NCI-H748 (cell line): ENCODE data around the gene ANXA5.

ENCODE experiments used
- DNase-seq: peaks from one replicate; lab custom pipeline; 2025; ENCODE audit not compliant: unreplicated experiment; lab: John Stamatoyannopoulos, UW

ANXA5 gene

DNA sequence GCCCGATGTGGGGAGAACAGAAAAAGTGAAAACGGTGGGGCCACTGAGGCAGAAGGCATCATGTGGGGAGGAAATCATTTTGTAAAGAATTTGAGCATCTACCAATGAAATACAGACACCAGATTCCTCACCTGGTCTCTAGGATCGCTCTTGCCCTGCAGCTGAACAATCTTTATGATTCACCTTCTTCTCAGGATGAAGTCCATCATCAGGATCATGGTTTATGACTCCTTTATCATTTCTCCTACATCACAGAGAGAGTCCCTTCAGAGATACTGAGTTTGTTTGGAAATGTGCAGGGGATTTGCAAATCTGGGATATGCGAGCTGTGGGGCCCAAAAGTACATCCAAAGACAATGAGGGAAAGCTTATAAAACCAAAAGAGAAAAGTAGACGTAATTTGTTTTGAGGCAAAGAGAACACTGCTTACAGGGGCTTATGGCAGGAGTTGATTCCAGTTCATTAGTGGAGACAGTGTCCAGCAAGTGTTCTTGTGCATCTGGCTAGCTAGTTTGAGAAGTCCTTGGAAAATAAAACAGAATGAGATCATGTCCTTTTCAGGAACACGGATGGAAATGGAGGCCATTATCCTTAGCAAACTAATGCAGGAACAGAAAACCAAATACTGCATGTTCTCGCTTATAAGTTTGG lies 15.3 kb upstream of the ANXA5 start:
- no peak for DNase-seq

DNA sequence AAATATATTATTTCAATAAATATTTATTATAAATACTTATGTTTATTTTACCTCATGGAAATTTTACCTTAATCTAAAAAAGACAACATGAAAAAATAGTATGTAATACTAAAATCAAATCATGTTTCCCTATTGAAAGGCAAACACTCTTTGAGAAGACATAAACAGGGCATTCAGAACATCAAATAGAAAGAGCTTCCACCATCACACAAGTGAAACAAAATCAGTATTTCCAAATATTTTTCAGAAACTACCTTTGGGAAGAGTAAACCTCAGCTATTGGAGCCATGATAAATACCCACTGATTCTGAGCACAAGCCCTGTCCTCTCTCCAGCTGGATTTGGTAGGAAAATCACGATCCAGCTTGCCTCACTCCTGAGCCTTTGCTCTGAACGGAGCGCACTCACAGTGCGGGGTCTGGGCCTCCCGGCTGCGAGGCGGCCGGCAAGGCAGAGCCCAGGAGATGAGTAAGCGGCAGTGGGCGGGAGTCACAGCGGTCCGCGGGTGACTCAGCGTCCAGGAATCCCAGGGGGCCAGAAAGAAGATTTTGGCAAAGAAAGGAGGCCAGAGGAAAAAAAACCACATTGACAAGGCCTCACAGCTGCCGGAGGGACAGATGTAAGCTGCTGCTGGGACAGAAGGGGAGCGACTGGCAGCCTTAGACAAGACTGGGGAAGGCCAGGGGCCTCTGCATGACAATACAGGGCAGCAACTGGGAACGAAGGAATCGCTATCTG lies 14.7 kb upstream of the ANXA5 start:
- DNase-seq, result peak; percentile 36

DNA sequence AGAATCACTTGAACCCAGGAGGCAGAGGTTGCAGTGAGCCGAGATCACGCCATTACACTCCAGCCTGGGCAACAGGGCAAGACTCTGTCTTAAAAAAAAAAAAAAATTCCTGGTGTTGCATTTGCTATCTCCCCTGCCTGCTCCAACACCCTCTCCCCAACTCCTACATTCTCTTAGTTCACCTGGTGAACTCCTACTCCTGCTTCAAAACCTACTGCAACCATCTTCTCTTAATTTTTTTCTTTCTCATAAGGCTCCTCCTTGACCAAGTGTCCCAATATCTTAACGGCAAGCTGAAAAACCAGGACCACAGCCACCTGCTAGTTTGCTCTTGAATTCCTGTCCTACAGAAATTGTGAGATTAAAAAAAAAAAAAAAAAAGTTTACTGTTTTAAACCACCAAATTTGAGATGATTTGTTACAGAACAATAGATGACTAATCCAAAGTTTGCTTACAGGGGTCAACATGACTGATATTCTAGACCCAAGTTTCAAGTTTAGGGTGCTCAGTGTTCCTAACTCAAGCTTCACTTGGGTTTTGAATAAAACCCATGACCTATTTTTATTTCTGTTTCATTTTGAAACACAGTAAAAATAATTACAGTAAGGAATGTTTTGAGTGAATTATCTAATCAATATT lies 13.1 kb upstream of the ANXA5 start:
- no peak for DNase-seq

DNA sequence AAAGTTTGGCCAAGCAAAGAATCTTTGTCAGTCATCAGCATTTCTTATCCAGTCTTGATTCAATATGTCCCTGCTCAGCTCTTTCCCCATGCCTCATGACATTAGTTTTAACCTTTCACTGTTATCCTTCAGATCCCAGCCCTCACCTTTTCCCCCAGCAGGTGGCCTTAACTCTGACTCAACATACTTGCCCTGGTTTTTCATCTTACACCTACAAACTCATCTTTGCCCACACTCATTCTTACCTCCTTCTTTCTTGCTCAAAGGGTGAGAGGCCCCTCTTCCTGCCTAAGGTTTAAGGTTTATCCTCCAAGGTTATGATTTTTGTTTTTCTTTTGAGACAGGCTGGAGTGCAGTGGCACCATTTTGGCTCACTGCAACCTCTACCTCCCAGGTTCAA lies 10.6 kb upstream of the ANXA5 start:
- no peak for DNase-seq

DNA sequence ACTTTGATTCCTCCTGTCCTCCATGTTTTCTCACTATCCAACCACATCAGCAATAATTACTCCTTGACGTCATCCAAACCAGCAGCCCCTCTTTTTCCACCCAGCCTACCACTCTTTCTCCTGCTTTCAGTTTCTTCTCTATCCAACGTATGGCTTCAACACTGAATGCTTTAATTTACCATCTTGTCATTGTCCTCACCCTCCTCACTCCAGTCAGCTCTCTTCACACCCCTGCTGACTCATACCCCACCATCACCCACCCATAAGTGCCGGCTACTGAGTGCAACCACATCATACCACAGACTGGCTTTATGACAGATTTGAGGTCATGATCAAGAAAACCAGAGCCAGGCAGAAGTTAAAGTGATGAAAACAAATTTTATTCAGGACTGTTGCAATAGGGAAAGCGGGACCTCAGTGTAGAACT lies 9.8 kb upstream of the ANXA5 start:
- no peak for DNase-seq

DNA sequence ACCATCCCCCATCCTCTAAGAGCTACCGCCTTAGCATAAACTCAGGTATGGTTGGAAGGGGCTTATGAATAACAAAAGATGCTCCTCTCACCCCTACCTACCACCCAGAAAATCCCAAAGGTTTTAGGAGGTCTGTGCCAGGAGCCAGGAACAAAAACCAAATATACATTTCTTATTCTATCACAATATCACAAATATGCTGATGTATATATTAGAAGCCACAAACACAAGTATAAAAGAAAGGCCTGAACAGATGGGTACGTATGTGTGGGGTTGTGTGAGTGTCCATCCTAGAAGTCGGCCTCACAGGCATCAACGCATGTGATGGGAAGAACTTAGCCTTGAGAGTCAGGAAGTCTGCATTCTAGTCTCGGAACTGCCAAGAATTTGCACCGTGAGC lies 8.7 kb upstream of the ANXA5 start:
- no peak for DNase-seq

DNA sequence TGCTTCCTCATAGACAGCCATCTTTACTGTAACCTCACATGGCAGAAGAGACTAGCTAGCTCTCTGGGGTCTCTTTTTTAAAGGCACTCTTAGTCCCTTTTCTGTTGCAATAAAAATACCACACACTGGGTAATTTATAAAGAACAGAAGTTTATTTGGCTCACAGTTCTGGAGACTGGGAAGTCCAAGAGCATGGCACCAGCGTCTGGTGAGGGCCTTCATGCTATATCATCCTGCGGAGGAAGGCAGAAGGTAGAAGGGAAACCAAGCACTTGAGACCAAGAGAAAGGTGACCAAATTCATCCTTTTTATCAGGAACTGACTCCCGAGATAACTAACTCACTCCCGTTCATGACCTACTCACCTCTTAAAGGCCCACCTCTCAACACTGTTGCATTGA lies 5.4 kb upstream of the ANXA5 start:
- DNase-seq, result no peak

DNA sequence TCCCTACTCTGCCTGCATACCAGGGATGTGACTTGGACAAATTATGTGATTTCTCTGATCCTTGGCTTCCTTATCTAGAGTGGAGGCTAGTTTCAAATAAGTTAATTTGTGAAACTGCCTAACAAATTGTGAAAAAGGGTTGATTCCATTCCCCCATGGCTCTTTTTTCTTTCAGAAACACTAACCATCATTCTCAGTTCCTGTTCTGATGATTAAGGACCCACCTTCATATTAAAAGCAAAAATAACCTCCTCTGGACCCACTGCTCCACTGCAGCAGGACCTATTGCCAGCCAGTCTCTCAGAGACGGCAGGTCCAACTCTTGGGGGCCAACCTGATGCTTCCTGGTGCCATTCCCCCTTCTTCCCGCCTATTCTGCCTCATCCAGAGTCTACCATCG lies 4.5 kb upstream of the ANXA5 start:
- DNase-seq, result no peak

DNA sequence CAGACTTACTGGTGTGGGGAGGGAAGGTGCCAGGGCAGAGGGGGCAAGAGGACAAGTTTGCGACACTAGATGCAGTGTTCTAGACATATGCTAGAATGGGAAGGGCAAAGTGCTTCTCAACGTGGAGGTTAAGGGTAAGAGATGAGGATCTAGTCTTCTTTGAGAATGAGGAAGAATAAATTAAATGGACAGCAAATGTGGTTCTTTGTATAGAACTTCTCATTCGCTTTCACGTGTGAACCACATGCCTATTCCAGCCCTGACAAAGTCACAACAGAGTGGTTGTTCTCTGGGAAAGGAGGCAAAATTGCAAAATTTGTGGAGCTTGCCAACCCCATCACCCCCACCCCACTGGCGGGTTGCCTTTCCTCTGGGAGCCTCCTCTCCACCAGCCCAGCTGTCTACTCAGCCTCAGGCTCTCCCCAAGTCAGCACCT lies 1.5 kb upstream of the ANXA5 start:
- no peak for DNase-seq

DNA sequence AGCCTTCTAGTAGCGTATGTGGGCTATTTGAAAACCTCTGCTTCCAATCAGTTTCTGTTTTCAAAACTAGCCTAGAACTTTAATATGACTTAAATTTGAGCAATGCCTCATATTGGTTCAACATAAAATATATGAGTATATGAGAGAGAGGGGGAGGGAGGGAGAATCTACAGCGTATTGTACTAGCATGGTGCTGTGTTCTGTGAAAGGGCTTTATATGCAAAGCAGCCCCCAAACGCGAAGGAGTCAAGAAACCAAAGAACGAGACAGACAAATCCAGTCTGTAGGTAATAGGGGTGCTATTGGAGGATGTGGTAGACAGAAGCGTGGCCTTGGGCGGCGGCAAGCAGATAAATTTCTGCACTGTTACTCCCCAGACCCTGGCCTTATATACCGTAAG lies 784 bp upstream of the ANXA5 start:
- peak; percentile 5 for DNase-seq

DNA sequence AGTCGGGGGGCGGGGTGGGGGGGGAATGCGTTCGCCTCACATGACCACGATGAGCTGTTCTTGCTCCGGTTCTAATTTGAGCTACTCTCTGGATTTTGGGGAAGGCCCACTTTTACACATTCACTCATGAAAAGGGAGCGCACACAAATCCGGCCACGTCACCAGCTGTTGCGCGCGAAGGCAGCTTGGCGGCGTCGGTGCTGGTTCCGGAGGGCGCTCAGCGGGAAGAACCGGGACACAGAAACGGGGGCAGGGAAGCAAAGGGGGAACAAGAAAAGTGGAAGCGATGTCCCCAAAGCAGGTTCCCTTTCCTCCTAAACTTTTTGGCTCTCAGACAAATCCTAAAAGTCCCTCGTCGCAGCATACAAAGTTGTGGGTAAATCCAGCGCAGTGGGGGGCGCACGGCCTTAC lies 605 bp downstream of the ANXA5 start:
- DNase-seq, result peak; percentile 48

DNA sequence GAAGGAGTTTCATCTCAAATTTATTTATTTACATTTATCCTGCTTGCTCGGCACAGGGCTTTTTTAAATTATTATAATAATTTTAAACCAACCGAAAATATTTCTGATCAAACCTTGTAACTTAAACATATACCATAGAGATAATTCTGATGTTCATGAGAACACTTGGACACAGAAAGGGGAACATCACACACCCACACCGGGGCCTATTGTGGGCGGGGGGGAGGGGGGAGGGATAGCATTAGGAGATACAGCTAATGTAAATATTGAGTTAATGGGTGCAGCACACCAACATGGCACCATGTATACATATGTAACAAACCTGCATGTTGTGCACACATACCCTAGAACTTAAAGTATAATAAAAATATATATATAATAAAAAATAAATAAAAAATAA lies 2.9 kb downstream of the ANXA5 start:
- DNase-seq, result no peak

DNA sequence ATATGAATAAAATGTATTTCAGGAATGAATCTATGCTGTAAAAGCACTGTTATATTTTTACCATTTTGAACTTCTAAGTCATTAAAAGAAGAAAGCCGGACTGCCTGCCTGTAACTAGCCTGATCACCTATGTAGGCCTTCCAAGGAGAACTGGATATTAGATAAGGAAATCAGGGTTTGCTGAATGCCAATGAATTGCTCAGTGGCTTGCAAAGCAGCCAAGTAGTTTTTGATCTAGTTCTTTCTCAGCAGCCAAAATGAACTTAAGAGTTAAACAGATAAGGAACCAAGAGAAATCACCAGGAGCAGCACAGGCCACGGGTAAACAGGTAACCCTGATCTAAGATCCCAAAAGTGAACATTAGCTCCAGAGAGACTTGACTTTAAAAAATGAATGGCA lies 3.3 kb downstream of the ANXA5 start:
- DNase-seq, result no peak

DNA sequence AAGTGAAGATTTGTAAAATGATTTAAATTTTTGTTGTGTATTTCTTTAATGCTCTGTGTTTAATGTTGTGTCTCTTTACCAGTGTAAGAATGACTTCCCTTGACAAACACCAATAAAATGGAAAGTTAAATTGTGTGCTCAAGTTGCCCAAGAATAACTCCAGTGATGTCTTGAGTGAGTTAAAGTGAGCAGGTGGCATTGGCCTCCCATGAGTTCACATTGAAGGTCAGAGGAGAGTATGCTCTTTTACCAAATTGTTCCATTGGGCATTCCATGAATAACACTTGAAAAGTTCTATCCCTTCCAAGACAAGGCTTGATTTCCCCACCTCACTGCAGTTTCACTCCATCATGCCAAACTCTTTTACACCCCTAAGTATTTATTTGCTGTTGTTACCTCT lies 4.5 kb downstream of the ANXA5 start:
- no peak for DNase-seq

DNA sequence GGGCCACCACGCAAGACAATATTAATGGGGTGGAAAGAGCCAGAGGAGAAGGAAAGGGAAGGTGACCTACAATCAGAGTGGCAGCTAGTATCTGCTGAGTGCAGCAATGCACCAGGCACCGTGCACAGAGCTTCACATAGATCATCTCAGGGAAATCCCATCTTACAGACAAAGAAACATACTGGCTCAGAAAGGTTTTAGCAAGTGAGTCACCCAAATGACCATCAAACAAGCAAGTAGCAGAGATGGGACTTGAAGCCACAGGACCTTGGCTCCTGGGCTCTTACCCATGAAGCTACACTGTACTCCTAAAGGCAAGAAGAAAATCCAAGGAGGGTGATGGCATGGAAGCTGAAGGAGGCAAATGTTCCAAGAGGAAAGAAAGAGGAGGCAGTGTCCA lies 6.8 kb downstream of the ANXA5 start:
- DNase-seq, result no peak

DNA sequence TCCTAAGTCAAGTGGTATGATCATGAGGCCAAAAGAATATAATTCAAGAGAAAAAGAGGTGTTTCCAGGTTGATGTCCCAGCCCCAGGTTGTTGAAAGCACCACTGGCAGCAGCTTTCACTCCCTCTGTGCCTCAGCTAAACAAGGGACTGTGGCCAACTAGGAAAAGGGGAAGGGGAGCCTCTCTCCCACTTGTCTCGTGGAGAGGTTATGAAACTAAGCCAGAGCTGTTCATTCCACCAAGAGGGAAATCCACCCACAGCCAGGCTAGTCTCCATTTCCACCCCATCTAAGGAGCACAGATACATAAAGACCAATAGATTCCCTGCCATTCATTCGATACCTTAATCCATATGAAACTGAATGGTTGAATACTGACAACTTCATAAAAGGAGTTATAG lies 8.1 kb downstream of the ANXA5 start:
- DNase-seq, result no peak

DNA sequence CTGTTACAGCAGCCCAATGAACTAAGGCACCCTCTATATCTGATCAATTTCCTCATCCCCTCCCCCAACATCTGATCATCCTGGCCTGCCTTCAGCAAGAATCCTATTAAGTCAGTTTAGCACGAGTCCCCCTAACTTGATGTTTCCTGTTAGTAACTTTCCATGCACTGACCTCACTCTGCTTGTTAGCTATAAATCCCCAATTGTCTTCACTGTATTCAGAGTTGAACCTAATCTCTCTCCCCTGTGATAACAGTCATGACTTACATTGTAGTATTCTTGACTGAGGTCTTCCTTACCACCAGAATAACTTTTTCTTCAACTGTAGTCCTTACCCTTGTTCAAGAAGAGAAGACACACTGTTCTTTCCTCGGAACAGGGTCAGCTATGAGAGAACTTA lies 8.5 kb downstream of the ANXA5 start:
- DNase-seq, result no peak

DNA sequence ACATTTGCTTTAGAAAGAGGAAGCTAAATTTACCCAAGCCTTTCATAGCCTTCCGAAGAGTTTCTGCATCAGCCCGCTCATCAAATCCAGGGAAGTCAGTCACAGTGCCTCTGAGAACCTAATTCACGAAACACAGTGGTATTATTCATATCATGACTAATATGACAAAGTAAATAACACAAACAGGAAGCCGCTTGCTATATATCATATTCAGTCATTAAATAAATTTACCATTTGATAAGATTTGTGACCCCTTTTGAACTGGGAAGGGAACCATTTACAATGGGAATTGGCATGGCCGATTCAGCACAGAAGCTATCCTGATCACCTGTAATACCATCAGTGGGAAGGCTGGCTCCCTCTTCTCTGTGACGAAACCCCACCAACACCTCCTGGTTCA lies 10.5 kb downstream of the ANXA5 start:
- no peak for DNase-seq

DNA sequence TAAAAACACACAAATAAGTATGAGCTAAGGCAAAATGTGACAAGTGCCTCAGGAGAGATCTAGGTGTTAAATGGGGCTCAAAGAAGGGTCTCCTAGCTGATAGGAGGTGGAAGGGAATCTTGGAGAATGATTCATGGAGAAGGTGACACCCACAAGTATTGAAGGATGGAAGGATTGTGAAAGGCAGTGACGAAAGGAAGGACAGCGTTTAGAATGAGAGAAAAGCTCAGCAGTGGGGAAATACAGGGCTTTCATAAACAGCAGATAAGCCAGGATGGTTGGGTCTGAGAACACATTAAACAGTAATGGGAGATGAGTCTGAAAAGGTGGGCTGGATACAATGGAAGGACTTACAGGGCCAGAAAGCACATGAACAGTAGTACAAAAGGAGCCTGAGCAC lies 11.5 kb downstream of the ANXA5 start:
- DNase-seq, result no peak

DNA sequence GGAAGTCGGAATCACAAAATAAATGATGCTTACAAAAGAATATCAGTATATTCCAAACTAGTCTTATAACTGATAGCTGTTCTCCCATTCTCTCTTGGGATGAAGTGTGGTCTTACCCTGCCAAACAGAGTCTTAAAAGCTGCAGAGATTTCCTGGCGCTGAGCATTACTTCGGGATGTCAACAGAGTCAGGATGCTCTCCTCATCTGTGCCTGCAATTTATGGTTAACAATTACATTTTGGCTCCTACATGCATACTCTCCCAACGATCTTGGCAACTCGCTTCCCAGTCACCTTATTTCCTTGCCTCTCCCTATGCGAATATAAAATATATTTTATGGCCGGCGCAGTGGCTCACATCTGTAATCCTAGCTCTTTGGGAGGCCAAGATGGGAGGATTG lies 12.2 kb downstream of the ANXA5 start:
- no peak for DNase-seq

DNA sequence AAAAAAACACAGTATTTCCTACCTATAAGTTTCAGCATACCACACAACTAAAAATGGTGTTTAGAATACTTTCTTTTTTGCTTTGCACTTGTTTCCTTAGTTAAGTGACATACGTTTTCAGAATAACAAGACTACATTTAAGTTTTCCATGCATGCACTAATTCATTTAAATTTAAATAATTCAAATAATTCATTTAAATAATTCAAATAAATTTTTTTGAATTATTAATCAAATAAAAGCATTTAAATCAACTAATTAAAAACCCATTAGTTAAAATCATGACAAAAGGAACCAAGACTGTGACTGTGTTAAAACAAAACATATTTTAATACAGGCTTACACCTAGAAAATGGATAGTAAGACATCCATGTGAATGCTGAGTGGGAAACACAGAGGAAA lies 12.8 kb downstream of the ANXA5 start:
- no peak for DNase-seq

DNA sequence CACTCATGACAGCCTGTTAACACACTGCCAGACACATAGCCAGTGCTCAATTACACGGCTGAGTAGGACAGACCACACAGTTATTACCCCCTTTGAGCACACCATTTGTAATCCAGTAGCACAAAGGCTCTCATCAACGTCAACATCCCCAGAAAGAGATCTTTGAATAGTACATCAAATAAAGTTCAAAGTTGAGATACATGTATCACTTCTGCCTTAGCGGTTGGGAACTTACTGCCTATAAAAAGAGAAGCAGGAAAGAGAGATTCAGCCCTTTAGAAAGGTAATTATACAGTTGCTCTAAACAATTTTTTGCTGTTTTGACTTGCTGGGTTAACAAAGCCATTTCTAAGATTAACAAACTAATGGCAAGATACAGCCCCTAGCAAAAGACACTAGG lies 16.2 kb downstream of the ANXA5 start:
- DNase-seq, result no peak
